Smooth muscle cell (in vitro differentiated cells): Measurements from ENCODE around the gene TOP2B. TPM values are rescaled to one million over a fixed set of nuclear protein-coding genes. Genes with fewer than 3 reads are reported as not detected.

Experiments used
- DNase-seq: peaks from one replicate; lab custom pipeline; 2025; ENCODE audit not compliant: unreplicated experiment; lab: John Stamatoyannopoulos, UW
- H2AFZ ChIP-seq: fragments of 200-600 bp; sonication (generic); 2 replicates; pipeline ENCODE4 v1.6.0; 2016; ENCODE audit warnings: antibody characterized with exemption, low read depth, mild to moderate bottlenecking
- H3F3A ChIP-seq: fragments of 200-600 bp; sonication (generic); 2 replicates; pipeline ENCODE4 v1.6.0; 2017; ENCODE audit warnings: antibody characterized with exemption, low read depth
- H3K27ac ChIP-seq: fragments of 200-600 bp; sonication (generic); 2 replicates; pipeline ENCODE4 v1.5.1; 2016; ENCODE audit warnings: low read depth, mild to moderate bottlenecking
- H3K27me3 ChIP-seq: fragments of 200-600 bp; sonication (generic); 2 replicates; pipeline ENCODE4 v1.6.1; 2016; ENCODE audit warnings: low read depth, mild to moderate bottlenecking
- H3K36me3 ChIP-seq: fragments of 200-600 bp; sonication (generic); 2 replicates; pipeline ENCODE4 v1.5.1; 2016; ENCODE audit warnings: low read depth
- H3K4me1 ChIP-seq: fragments of 200-600 bp; sonication (generic); 2 replicates; pipeline ENCODE4 v1.5.1; 2016; ENCODE audit warnings: low read depth
- H3K4me2 ChIP-seq: fragments of 200-600 bp; sonication (generic); 2 replicates; pipeline ENCODE4 v1.6.0; 2016; ENCODE audit warnings: mild to moderate bottlenecking
- H3K4me3 ChIP-seq: fragments of 200-600 bp; sonication (generic); 2 replicates; pipeline ENCODE4 v1.5.1; 2016; ENCODE audit warnings: mild to moderate bottlenecking
- H3K79me2 ChIP-seq: fragments of 200-600 bp; sonication (generic); 2 replicates; pipeline ENCODE4 v1.6.0; 2016; ENCODE audit warnings: low read depth, mild to moderate bottlenecking
- H3K9ac ChIP-seq: fragments of 200-600 bp; sonication (generic); 2 replicates; pipeline ENCODE4 v1.6.0; 2016; ENCODE audit warnings: low read depth
- H3K9me3 ChIP-seq: fragments of 200-600 bp; sonication (generic); replicated peaks from 2 replicates; pipeline ENCODE4 v1.5.1; 2016; ENCODE audit warnings: low read depth
- H4K20me1 ChIP-seq: fragments of 200-600 bp; sonication (generic); 2 replicates; pipeline ENCODE4 v1.6.0; 2016; ENCODE audit warnings: low read depth
- WGBS: methylation state at CpG from one replicate; pipeline ENCODE4 v1.1.7; 2016; ENCODE audit warnings: low lambda C conversion rate; 5-methylcytosine and 5-hydroxymethylcytosine counted together
- polyA plus RNA-seq: library from polyadenylated mRNA; unstranded; fragments of >200 nt; fragmentation: Nextera tagmentation; extraction: Ambion mirVana; gene quantifications from 2 replicates; pipeline ENCODE4 v1.2.1, GENCODE V29; 2016
- total RNA-seq: library from RNA; depleted of rRNA; stranded (reverse); fragments of >200 nt; gene quantifications from 2 replicates; pipeline ENCODE4 v1.2.3, GENCODE V29; 2014
- TF ChIP-seq, protein P1 (sequence below): fragments of 200-600 bp; sonication (generic); IDR thresholded peaks from 2 replicates; pipeline ENCODE4 v1.5.1; 2017; ENCODE audit warnings: borderline replicate concordance, mild to moderate bottlenecking, antibody characterized with exemption; ENCODE audit not compliant: insufficient read depth, poor library complexity, severe bottlenecking

Gene TOP2B
- total and polyA plus RNA-seq, 2 experiments from 2014 or later: 70.2 to 132 TPM

DNA sequence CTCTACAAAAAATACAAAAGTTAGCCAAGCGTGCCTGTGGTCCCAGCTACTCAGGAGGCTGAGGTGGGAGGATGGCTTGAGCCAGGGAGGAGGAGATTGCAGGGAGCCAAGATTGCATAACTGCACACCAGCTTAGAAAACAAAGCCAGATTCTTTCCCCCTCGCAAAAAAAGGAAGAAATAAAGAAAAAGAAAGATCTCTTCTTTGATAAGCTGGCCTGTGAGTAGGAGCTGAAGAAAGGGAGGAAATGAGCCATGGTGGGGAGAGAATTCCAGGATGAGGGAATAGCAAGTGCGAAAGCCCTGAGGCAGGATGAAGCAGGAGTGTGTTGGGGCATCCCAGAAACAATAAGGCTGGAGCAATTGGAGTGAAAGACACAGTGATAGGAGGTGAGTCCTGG lies 24.5 kb upstream of the TOP2B start:
- no peaks in the 10 kb centered on the region for H3K4me1 ChIP-seq
- H3F3A ChIP-seq: no peaks in the 10 kb centered on the region
- H3K27ac ChIP-seq: no peak overlapping the region

DNA sequence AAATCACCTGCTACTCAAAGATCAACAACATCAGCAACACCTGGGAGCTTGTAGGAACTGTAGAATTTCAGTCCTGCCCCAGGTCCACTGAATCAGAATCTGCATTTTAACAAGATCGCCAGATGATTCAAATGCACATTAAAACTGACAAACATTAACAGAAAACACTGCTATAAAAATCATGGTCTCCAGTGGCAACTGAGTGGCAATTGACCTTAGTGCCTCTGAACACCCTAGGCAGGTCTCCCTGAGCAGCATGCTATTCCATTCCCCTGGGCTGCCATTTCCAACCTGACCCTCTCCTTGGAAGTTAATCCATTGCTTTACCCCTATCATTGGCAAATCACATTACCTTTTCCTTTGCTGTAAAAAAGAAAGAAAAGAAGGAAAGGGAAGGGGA lies 23.0 kb upstream of the TOP2B start:
- no peak overlapping the region for H3K4me3 ChIP-seq
- no peak for DNase-seq
- no peak overlapping the region for H2AFZ ChIP-seq
- no peaks in the 10 kb centered on the region for H3K36me3 ChIP-seq
- H3K9ac ChIP-seq: no peak overlapping the region
- H3K27me3 ChIP-seq: no peaks in the 10 kb centered on the region
- no peak overlapping the region for H3K27ac ChIP-seq
- no peaks in the 10 kb centered on the region for H4K20me1 ChIP-seq
- WGBS: 97% methylated on average over 1 of the region's 1 CpG
- H3F3A ChIP-seq: no peaks in the 10 kb centered on the region
- no peak overlapping the region for H3K4me2 ChIP-seq
- no peaks in the 10 kb centered on the region for H3K4me1 ChIP-seq
- no peaks in the 10 kb centered on the region for H3K9me3 ChIP-seq
- no peaks in the 10 kb centered on the region for H3K79me2 ChIP-seq
- TF ChIP-seq, protein P1, sequence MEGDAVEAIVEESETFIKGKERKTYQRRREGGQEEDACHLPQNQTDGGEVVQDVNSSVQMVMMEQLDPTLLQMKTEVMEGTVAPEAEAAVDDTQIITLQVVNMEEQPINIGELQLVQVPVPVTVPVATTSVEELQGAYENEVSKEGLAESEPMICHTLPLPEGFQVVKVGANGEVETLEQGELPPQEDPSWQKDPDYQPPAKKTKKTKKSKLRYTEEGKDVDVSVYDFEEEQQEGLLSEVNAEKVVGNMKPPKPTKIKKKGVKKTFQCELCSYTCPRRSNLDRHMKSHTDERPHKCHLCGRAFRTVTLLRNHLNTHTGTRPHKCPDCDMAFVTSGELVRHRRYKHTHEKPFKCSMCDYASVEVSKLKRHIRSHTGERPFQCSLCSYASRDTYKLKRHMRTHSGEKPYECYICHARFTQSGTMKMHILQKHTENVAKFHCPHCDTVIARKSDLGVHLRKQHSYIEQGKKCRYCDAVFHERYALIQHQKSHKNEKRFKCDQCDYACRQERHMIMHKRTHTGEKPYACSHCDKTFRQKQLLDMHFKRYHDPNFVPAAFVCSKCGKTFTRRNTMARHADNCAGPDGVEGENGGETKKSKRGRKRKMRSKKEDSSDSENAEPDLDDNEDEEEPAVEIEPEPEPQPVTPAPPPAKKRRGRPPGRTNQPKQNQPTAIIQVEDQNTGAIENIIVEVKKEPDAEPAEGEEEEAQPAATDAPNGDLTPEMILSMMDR: no peak

More for the DNA sequence above, 24.5 kb upstream of the TOP2B start:
- WGBS: 83% methylated on average over 3 of the region's 3 CpGs
- no peaks in the 10 kb centered on the region for H3K27me3 ChIP-seq
- H3K4me3 ChIP-seq: no peak overlapping the region
- H3K9ac ChIP-seq: no peak overlapping the region
- no peaks in the 10 kb centered on the region for H4K20me1 ChIP-seq
- no peak for DNase-seq
- no peaks in the 10 kb centered on the region for H3K36me3 ChIP-seq
- no peaks in the 10 kb centered on the region for H3K9me3 ChIP-seq
- H3K79me2 ChIP-seq: no peaks in the 10 kb centered on the region
- H2AFZ ChIP-seq: no peak overlapping the region
- no peak overlapping the region for H3K4me2 ChIP-seq
- TF ChIP-seq, protein P1: no peak

DNA sequence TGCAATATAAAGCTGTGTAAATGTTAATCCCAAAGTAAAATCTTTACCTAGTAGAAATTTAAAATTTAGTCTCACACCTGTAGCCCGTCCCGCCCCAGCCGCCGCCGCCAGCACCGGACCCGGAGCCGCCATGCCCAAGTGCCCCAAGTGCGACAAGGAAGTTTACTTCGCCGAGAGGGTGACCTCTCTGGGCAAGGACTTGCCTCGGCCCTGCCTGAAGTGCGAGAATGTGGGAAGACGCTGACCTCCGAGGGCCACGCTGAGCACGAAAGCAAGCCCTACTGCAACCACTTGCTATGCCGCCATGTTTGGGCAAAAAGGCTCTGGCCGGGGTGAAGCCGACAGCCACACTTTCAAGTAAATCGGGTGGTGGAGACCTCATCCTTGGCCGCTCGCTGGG lies 22.1 kb upstream of the TOP2B start:
- Histone ChIP-seq H3K4me1 (no peaks in the 10 kb centered on the region), H3K27me3 (no peaks in the 10 kb centered on the region), H3K79me2 (no peaks in the 10 kb centered on the region), H3K36me3 (no peaks in the 10 kb centered on the region), H4K20me1 (no peaks in the 10 kb centered on the region), H3K9me3 (no peaks in the 10 kb centered on the region), H3F3A (no peaks in the 10 kb centered on the region), H3K4me2 (no peak overlapping the region), H3K9ac (no peak overlapping the region), H3K27ac (no peak overlapping the region), H2AFZ (no peak overlapping the region), H3K4me3 (no peak overlapping the region)
- no peak for DNase-seq
- TF ChIP-seq, protein P1: no peak
- WGBS: 96% methylated on average over 23 of the region's 23 CpGs

DNA sequence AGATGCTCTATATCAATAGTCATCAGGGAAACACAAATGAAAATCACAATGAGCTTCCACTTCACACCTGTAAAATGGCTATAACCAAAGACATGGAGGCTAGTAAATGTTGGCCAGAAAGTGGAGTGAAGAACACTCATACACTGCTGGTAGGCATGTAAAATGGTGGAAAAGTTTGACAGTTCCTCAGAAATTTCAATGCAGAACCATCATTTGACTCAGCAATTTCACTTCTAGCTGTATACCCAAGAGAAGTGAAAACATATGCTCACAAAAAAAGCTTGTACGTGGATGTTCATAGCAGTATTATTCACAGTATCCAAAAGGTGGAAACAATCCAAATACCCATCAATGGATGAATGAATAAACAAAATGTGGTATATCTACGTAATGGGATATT lies 19.2 kb upstream of the TOP2B start:
- no peaks in the 10 kb centered on the region for H3K4me1 ChIP-seq
- no peaks in the 10 kb centered on the region for H3K9me3 ChIP-seq

More for the DNA sequence above, 19.2 kb upstream of the TOP2B start:
- Histone ChIP-seq H4K20me1 (no peaks in the 10 kb centered on the region), H3K9ac (no peak overlapping the region), H3K4me3 (no peak overlapping the region), H3K27ac (no peak overlapping the region), H3F3A (no peaks in the 10 kb centered on the region), H3K79me2 (no peaks in the 10 kb centered on the region), H3K4me2 (no peak overlapping the region), H3K36me3 (no peaks in the 10 kb centered on the region), H3K27me3 (no peaks in the 10 kb centered on the region), H2AFZ (no peak overlapping the region)
- DNase-seq: no peak
- 88% methylated on average over 2 of the region's 2 CpGs for WGBS
- TF ChIP-seq, protein P1: no peak
